Neural crest cell (in vitro differentiated cells): ENCODE results near the gene EPHA5. TPM values are rescaled to one million over a fixed set of nuclear protein-coding genes. Genes with fewer than 3 reads are reported as not detected.

ENCODE experiments used
- DNase-seq: peaks from one replicate; pipeline ENCODE4 v3.0.0; 2021; ENCODE audit warnings: low read depth, mixed read lengths, low spot score
- H3K27ac Mint-ChIP-seq: one replicate; pipeline ENCODE4 v1.8.0; 2021; ENCODE audit warnings: mild to moderate bottlenecking, mixed read lengths; ENCODE audit not compliant: unreplicated experiment
- H3K27me3 Mint-ChIP-seq: 2 replicates; pipeline ENCODE4 v1.8.0; 2021; ENCODE audit warnings: low read depth, mild to moderate bottlenecking, mixed read lengths
- H3K36me3 Mint-ChIP-seq: 2 replicates; pipeline ENCODE4 v1.8.0; 2021; ENCODE audit warnings: low read depth, mild to moderate bottlenecking, mixed read lengths
- H3K4me1 Mint-ChIP-seq: 2 replicates; pipeline ENCODE4 v1.8.0; 2021; ENCODE audit warnings: mixed read lengths
- H3K4me3 Mint-ChIP-seq: one replicate; pipeline ENCODE4 v1.8.0; 2021; ENCODE audit warnings: mild to moderate bottlenecking, mixed read lengths
- H3K9me3 Mint-ChIP-seq: 2 replicates; pipeline ENCODE4 v1.8.0; 2021; ENCODE audit warnings: mixed read lengths
- total RNA-seq: library from RNA; stranded (reverse); gene quantifications from 2 replicates; pipeline ENCODE4 v1.2.1, GENCODE V29; 2021
- TF ChIP-seq, protein P1 (sequence below): fragments of 200-600 bp; sonication (generic); conservative IDR thresholded peaks from 2 replicates; pipeline ENCODE4 v1.5.0; 2021; ENCODE audit warnings: antibody characterized with exemption, mild to moderate bottlenecking

The EPHA5 gene
- total RNA-seq, 1 donor from 2014 or later: 0.07 TPM

- no peaks in the 10 kb centered on the region for H3K27me3 Mint-ChIP-seq
- no peaks in the 10 kb centered on the region for H3K36me3 Mint-ChIP-seq
- no peak overlapping the region for H3K27ac Mint-ChIP-seq
Observed at GRCh38 chr4:65383589-65384305, 286.5 kb downstream of the EPHA5 start.

GRCh38 chr4:65381648-65382047 lies 288.6 kb downstream of the EPHA5 start:
- Mint-ChIP-seq H3K27ac (no peak overlapping the region), H3K4me1 (no peaks in the 10 kb centered on the region), H3K27me3 (no peaks in the 10 kb centered on the region), H3K9me3 (no peaks in the 10 kb centered on the region), H3K36me3 (no peaks in the 10 kb centered on the region), H3K4me3 (no peak overlapping the region)
- no peak for DNase-seq
- TF ChIP-seq, protein P1, sequence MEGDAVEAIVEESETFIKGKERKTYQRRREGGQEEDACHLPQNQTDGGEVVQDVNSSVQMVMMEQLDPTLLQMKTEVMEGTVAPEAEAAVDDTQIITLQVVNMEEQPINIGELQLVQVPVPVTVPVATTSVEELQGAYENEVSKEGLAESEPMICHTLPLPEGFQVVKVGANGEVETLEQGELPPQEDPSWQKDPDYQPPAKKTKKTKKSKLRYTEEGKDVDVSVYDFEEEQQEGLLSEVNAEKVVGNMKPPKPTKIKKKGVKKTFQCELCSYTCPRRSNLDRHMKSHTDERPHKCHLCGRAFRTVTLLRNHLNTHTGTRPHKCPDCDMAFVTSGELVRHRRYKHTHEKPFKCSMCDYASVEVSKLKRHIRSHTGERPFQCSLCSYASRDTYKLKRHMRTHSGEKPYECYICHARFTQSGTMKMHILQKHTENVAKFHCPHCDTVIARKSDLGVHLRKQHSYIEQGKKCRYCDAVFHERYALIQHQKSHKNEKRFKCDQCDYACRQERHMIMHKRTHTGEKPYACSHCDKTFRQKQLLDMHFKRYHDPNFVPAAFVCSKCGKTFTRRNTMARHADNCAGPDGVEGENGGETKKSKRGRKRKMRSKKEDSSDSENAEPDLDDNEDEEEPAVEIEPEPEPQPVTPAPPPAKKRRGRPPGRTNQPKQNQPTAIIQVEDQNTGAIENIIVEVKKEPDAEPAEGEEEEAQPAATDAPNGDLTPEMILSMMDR: no peak

More at GRCh38 chr4:65383589-65384305, 286.5 kb downstream of the EPHA5 start:
- Mint-ChIP-seq H3K9me3 (no peaks in the 10 kb centered on the region), H3K4me1 (no peaks in the 10 kb centered on the region), H3K4me3 (no peak overlapping the region)
- no peak for DNase-seq
- TF ChIP-seq, protein P1: no peak

GRCh38 chr4:65370709-65371108 lies 299.6 kb downstream of the EPHA5 start:
- no peaks in the 10 kb centered on the region for H3K27me3 Mint-ChIP-seq
- DNase-seq: no peak
- H3K4me3 Mint-ChIP-seq: no peak overlapping the region
- H3K36me3 Mint-ChIP-seq: no peaks in the 10 kb centered on the region
- H3K27ac Mint-ChIP-seq: no peak overlapping the region
- TF ChIP-seq, protein P1: no peak
- H3K9me3 Mint-ChIP-seq: no peaks in the 10 kb centered on the region
- no peaks in the 10 kb centered on the region for H3K4me1 Mint-ChIP-seq

- no peaks in the 10 kb centered on the region for H3K4me1 Mint-ChIP-seq
- no peaks in the 10 kb centered on the region for H3K27me3 Mint-ChIP-seq
- H3K36me3 Mint-ChIP-seq: no peaks in the 10 kb centered on the region
- TF ChIP-seq, protein P1: no peak
- no peak overlapping the region for H3K27ac Mint-ChIP-seq
- no peak overlapping the region for H3K4me3 Mint-ChIP-seq
- no peaks in the 10 kb centered on the region for H3K9me3 Mint-ChIP-seq
- no peak for DNase-seq
Observed at GRCh38 chr4:65367306-65367705, 303.0 kb downstream of the EPHA5 start.

- TF ChIP-seq, protein P1: no peak
- DNase-seq: no peak
- H3K36me3 Mint-ChIP-seq: no peaks in the 10 kb centered on the region
Observed at GRCh38 chr4:65358914-65359313, 311.4 kb downstream of the EPHA5 start.

More at GRCh38 chr4:65358914-65359313, 311.4 kb downstream of the EPHA5 start:
- Mint-ChIP-seq H3K27ac (no peak overlapping the region), H3K9me3 (no peaks in the 10 kb centered on the region), H3K4me1 (no peaks in the 10 kb centered on the region), H3K27me3 (no peaks in the 10 kb centered on the region), H3K4me3 (no peak overlapping the region)
